Naive thymus-derived CD4-positive, alpha-beta T cell (primary cell): Measurements from ENCODE around the gene GPX6. TPM values are rescaled to one million over a fixed set of nuclear protein-coding genes. Genes with fewer than 3 reads are reported as not detected.

Source experiments
- ATAC-seq: fragments of 150-1000 bp; cut with Tn5 transposase; 2 replicates; pipeline ENCODE4 v1.10.0; 2021; ENCODE audit warnings: mild to moderate bottlenecking, moderate library complexity
- CTCF ChIA-PET: fragments of 350-600 bp; sonication (Branson Sonifier 250); formaldehyde crosslinking; loops from one replicate; lab custom pipeline; 2021; ENCODE audit warnings: antibody characterized with exemption; lab: Charles Lee
- POLR2A ChIA-PET: fragments of 350-600 bp; sonication (Branson Sonifier 250); formaldehyde crosslinking; loops from one replicate; lab custom pipeline; 2021; ENCODE audit warnings: antibody characterized with exemption, inconsistent platforms; lab: Charles Lee
- DNase-seq, 9 donors: peaks; one replicate each; pipeline versions ENCODE4 v3.0.0 to v3.0.0-alpha.2; 2020 to 2022; ENCODE audit warnings: mixed read lengths in 1 of 9
- H3K27ac ChIP-seq: one replicate; pipeline ENCODE4 v1.7.0; 2013; ENCODE audit warnings: mild to moderate bottlenecking, low read depth, low read length, moderate library complexity
- H3K27me3 ChIP-seq, 2 donors: one replicate each; pipeline ENCODE4 v1.7.0; 2013; ENCODE audit warnings: low read length in 2 of 2, mild to moderate bottlenecking in 2 of 2, moderate library complexity in 2 of 2; ENCODE audit not compliant: control insufficient read depth in 2 of 2, insufficient read depth in 2 of 2
- H3K36me3 ChIP-seq, 3 experiments: 1 replicate in 2 of 3; 2 replicates in 1 of 3; pipeline ENCODE4 v1.7.0; 2013; ENCODE audit warnings: low read length in 3 of 3, mild to moderate bottlenecking in 3 of 3, moderate library complexity in 1 of 3; ENCODE audit not compliant: insufficient read depth in 3 of 3, control insufficient read depth in 2 of 3
- H3K4me1 ChIP-seq, 2 donors: one replicate each; pipeline ENCODE4 v1.7.0; 2013; ENCODE audit warnings: low read length in 2 of 2, mild to moderate bottlenecking in 2 of 2, moderate library complexity in 1 of 2; ENCODE audit not compliant: control insufficient read depth in 2 of 2, insufficient read depth in 2 of 2
- H3K4me3 ChIP-seq: 2 replicates; pipeline ENCODE4 v1.7.0; 2013; ENCODE audit warnings: mild to moderate bottlenecking, low read length
- H3K9me3 ChIP-seq, 3 experiments: 1 replicate in 2 of 3; 2 replicates in 1 of 3; pipeline ENCODE4 v1.7.0; 2013; ENCODE audit warnings: low read length in 3 of 3; ENCODE audit not compliant: control insufficient read depth in 2 of 3
- H3K27ac Mint-ChIP-seq, 9 donors: one replicate each; pipeline ENCODE4 v1.8.0; 2020 to 2022; ENCODE audit warnings: mixed read lengths in 9 of 9, mild to moderate bottlenecking in 8 of 9, moderate library complexity in 5 of 9, inconsistent platforms in 2 of 9
- H3K27me3 Mint-ChIP-seq, 5 donors: one replicate each; pipeline ENCODE4 v1.8.0; 2021 to 2022; ENCODE audit warnings: mixed read lengths in 5 of 5, mild to moderate bottlenecking in 1 of 5
- H3K36me3 Mint-ChIP-seq, 5 donors: one replicate each; pipeline ENCODE4 v1.8.0; 2020 to 2022; ENCODE audit warnings: mixed read lengths in 5 of 5, mild to moderate bottlenecking in 3 of 5, inconsistent platforms in 1 of 5
- H3K4me1 Mint-ChIP-seq, 7 donors: one replicate each; pipeline ENCODE4 v1.8.0; 2020 to 2022; ENCODE audit warnings: mixed read lengths in 7 of 7, mild to moderate bottlenecking in 3 of 7, inconsistent platforms in 1 of 7
- H3K4me3 Mint-ChIP-seq, 10 donors: one replicate each; pipeline ENCODE4 v1.8.0; 2020 to 2022; ENCODE audit warnings: mild to moderate bottlenecking in 10 of 10, mixed read lengths in 10 of 10, moderate library complexity in 6 of 10, inconsistent platforms in 2 of 10
- H3K9me3 Mint-ChIP-seq, 11 donors: one replicate each; pipeline ENCODE4 v1.8.0; 2020 to 2022; ENCODE audit warnings: mixed read lengths in 11 of 11, mild to moderate bottlenecking in 4 of 11, inconsistent platforms in 1 of 11, moderate library complexity in 1 of 11
- intact Hi-C, 2 donors: fragments of 100-400 bp; cut with micrococcal nuclease; formaldehyde crosslinking; loops; one replicate each; pipeline ENCODE4 v1.15.1; 2023
- polyA plus RNA-seq, 2 donors: library from polyadenylated mRNA; unstranded; fragments of 300-500 nt; fragmentation: Illumina TruSeq; gene quantifications; one replicate each; pipeline ENCODE4 v1.2.3, GENCODE V29; 2021
- total RNA-seq, 6 experiments: library from RNA in 5 of 6; stranded (reverse) in 5 of 6; gene quantifications; 1 replicate in 5 of 6; 2 replicates in 1 of 6; pipeline ENCODE4 v1.2.3 and lab custom pipeline; 2021 to 2026

Gene GPX6
- total and polyA plus RNA-seq, 7 experiments from 2014 or later: not detected

DNA sequence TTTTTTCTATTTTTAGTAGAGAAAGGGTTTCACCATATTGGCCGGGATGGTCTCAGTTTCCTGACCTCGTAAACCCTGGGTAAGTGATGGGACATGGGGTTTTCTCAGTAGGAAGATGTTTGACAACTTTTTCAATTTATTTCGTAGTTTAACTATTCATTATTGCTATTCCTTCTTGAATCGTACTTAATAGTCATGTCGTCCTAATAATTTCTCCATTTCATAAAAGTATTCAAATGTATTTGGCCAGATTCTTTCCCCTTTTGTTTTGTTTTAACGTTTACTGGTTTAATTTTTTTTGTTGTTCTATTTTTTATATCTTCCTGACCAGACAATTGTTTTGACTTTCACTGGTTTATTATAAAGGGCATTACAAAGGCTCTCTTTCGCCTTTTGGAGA lies 26.4 kb upstream of the GPX6 start:
- no peak overlapping the region for H3K27ac ChIP-seq
- H3K36me3 ChIP-seq: no peaks in the 10 kb centered on the region
- H3K27me3 Mint-ChIP-seq: peaks cover 0 to 85% (median 47%) of the 10 kb centered on the region in 5 donors
- H3K27me3 ChIP-seq: peaks cover 0 to 13% of the 10 kb centered on the region in 2 donors
- peaks cover 0 to 15% of the 10 kb centered on the region in 2 donors for H3K4me1 ChIP-seq
- H3K36me3 Mint-ChIP-seq: peaks cover 0 to 2% (median 0%) of the 10 kb centered on the region in 5 donors
- intact Hi-C loops: loop anchor here (1.0 to 5.0 kb wide), 14 partner anchors 19 to 789 kb away; partner anchors contain the start of genes ZSCAN12 (in 2 of the 2), ZKSCAN4 (in 1 of the 2) and ZSCAN23 (in 1 of the 2)
- ChIA-PET POLR2A (interaction anchor here (1.1 kb wide), 1 partner anchor 44 kb away, joined by 4 read pairs; no protein-coding TSS in a partner anchor), CTCF (interaction anchor here (0.8 to 2.3 kb wide), 3 partner anchors 18 to 47 kb away, joined by 3 to 11 read pairs (median 3); no protein-coding TSS in a partner anchor)
- peak overlapping the region; percentile 79 to 94 (median 88) for H3K4me3 Mint-ChIP-seq
- DNase-seq (no peak), ATAC-seq (no peak)
- H3K4me1 Mint-ChIP-seq: peaks cover 16 to 53% (median 44%) of the 10 kb centered on the region in 7 donors
- H3K4me3 ChIP-seq: peak overlapping the region; percentile 62
- H3K9me3 ChIP-seq: no peaks in the 10 kb centered on the region
- H3K27ac Mint-ChIP-seq: peak overlapping the region in 5 of 9 donors; percentile 26 to 92 (median 89)
- H3K9me3 Mint-ChIP-seq: peaks cover 0 to 42% (median 12%) of the 10 kb centered on the region in 11 donors

DNA sequence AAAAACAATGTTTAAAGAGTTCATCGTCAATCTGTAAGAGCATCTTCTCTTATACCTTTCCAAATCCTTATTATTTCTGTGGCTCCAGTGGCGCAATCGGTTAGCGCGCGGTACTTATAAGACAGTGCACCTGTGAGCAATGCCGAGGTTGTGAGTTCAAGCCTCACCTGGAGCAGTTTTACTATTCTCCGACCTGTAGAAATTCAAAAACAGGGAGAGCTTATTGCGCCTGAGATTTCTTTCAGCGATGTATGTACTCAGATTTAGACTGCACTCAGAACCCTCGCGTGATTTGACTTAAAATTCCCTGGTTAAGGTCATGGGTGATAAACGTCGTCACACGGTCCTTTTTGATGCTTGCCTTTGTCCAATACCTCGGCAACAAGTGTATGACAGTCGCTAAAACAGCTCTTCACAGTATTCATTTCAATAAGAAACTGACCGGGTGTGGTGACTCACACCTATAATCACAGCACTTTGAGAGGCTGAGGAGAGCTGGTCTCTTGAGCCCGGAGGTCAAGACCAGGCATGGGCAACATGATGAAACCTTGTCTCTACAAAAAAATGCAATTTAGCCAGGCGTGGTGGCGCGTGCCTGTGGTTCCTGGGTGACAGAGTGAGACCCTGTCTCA lies 22.0 kb upstream of the GPX6 start:
- intact Hi-C loops: no loop called here
- DNase-seq: peak in 7 of 9 donors; percentile 30 to 74 (median 55)

DNA sequence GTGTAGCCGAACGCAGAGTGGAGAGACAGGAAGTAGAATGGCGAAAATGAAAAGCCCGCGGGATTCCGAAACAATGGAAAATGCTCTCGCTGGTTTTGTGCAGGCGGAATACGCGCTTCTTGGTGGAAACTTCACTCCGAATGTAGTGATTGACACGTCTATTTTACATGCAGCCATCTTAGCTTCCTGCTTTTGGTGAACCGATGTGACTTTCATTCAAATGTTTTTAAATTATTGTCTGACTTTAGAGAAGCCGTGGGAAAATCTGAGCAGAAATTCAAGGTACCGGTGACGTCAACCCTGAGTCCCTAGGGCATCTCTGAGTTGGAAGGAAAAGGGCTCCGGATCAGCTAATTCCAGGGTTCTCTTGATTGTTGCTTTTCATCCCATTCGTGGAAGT lies 21.5 kb upstream of the GPX6 start:
- Histone ChIP-seq H3K4me3 (peak overlapping the region; percentile 28), H3K9me3 (no peaks in the 10 kb centered on the region), H3K36me3 (no peaks in the 10 kb centered on the region), H3K27ac (no peak overlapping the region), H3K27me3 (peaks cover 0 to 5% of the 10 kb centered on the region in 2 donors), H3K4me1 (peaks cover 0 to 6% of the 10 kb centered on the region in 2 donors)
- H3K9me3 Mint-ChIP-seq: peaks cover 0 to 32% (median 12%) of the 10 kb centered on the region in 11 donors
- H3K27me3 Mint-ChIP-seq: peaks cover 0 to 75% (median 40%) of the 10 kb centered on the region in 5 donors
- no peak for ATAC-seq
- ChIA-PET POLR2A (no interaction called here), CTCF (interaction anchor here (0.8 kb wide), 1 partner anchor 27 kb away, joined by 3 read pairs; no protein-coding TSS in a partner anchor)
- H3K4me1 Mint-ChIP-seq: peaks cover 4 to 28% (median 21%) of the 10 kb centered on the region in 7 donors
- peak in 4 of 9 donors; percentile 17 to 46 (median 34) for DNase-seq
- intact Hi-C loops: no loop called here
- peak overlapping the region; percentile 41 to 82 (median 79) for H3K4me3 Mint-ChIP-seq
- peak overlapping the region in 8 of 9 donors; percentile 23 to 92 (median 68) for H3K27ac Mint-ChIP-seq
- no peaks in the 10 kb centered on the region for H3K36me3 Mint-ChIP-seq

More for the DNA sequence above, 22.0 kb upstream of the GPX6 start:
- POLR2A ChIA-PET: no interaction called here
- H3K4me1 Mint-ChIP-seq: peaks cover 8 to 34% (median 27%) of the 10 kb centered on the region in 7 donors
- peak; percentile 71 for ATAC-seq
- H3K36me3 Mint-ChIP-seq: no peaks in the 10 kb centered on the region
- H3K27me3 Mint-ChIP-seq: peaks cover 0 to 79% (median 46%) of the 10 kb centered on the region in 5 donors
- CTCF ChIA-PET: interaction anchor here (0.8 kb wide), 1 partner anchor 28 kb away, joined by 3 read pairs; no protein-coding TSS in a partner anchor
- no peaks in the 10 kb centered on the region for H3K9me3 ChIP-seq
- H3K4me1 ChIP-seq: peaks cover 0 to 6% of the 10 kb centered on the region in 2 donors
- H3K36me3 ChIP-seq: no peaks in the 10 kb centered on the region
- peak overlapping the region in 7 of 9 donors; percentile 23 to 92 (median 71) for H3K27ac Mint-ChIP-seq
- peak overlapping the region in 9 of 10 donors; percentile 74 to 82 (median 80) for H3K4me3 Mint-ChIP-seq
- peaks cover 0 to 5% of the 10 kb centered on the region in 2 donors for H3K27me3 ChIP-seq
- H3K27ac ChIP-seq: no peak overlapping the region
- peak overlapping the region; percentile 28 for H3K4me3 ChIP-seq
- peaks cover 0 to 37% (median 12%) of the 10 kb centered on the region in 11 donors for H3K9me3 Mint-ChIP-seq

DNA sequence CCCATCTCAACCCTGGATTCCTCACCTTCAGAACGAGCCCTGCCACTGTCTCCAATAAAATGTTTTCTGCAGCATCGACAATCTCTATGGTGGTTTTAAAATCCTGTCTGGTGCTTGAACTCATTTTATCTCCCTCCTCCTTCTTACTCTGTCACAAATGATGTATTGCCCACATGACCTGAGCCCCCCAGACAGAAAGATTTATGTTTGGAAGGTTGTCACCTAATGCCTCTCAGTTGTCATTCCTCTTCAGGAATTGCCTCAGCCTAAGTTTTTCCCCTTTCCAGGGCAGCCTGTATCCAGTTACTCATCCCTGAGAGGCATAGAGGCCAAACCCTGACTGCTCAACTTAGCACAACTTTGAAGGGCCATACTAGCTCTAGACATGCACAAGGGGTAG lies 19.3 kb upstream of the GPX6 start:
- CTCF ChIA-PET: no interaction called here
- intact Hi-C loops: no loop called here
- H3K27me3 Mint-ChIP-seq: peaks cover 0 to 73% (median 48%) of the 10 kb centered on the region in 5 donors

DNA sequence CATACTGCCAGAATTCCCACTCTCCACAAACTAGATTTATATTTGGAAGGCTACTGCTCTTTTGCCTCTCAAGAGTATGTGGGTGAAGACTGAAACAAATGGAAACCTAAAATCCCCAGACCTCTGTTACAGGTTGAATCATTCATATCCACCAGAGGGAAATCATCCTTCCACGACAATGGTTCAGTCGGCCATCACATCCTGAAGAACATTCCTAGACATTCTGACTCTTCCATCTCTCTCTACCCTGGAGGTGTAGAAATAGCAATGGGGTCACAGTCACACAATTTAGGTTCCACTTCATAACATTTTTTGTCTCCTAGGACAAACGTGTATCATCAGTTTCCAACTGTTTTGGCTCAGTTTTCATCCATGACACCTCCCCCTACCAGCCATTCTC lies 18.7 kb upstream of the GPX6 start:
- DNase-seq (no peak), ATAC-seq (no peak)
- intact Hi-C loops: no loop called here
- Mint-ChIP-seq H3K27ac (no peak overlapping the region), H3K4me1 (peaks cover 4 to 26% (median 18%) of the 10 kb centered on the region in 7 donors), H3K4me3 (no peak overlapping the region), H3K36me3 (no peaks in the 10 kb centered on the region), H3K9me3 (peaks cover 0 to 13% (median 0%) of the 10 kb centered on the region in 11 donors), H3K27me3 (peaks cover 0 to 71% (median 49%) of the 10 kb centered on the region in 5 donors)
- no peaks in the 10 kb centered on the region for H3K9me3 ChIP-seq
- H3K27me3 ChIP-seq: peaks cover 0 to 5% of the 10 kb centered on the region in 2 donors
- no peak overlapping the region for H3K27ac ChIP-seq
- POLR2A ChIA-PET: no interaction called here
- H3K4me3 ChIP-seq: no peak overlapping the region
- no peaks in the 10 kb centered on the region for H3K36me3 ChIP-seq
- CTCF ChIA-PET: no interaction called here
- H3K4me1 ChIP-seq: peaks cover 0 to 6% of the 10 kb centered on the region in 2 donors

More for the DNA sequence above, 19.3 kb upstream of the GPX6 start:
- H3K9me3 Mint-ChIP-seq: peaks cover 0 to 13% (median 0%) of the 10 kb centered on the region in 11 donors
- H3K27me3 ChIP-seq: peaks cover 0 to 5% of the 10 kb centered on the region in 2 donors
- no peak for ATAC-seq
- H3K36me3 Mint-ChIP-seq: no peaks in the 10 kb centered on the region
- H3K4me1 Mint-ChIP-seq: peaks cover 4 to 27% (median 18%) of the 10 kb centered on the region in 7 donors
- H3K27ac ChIP-seq: no peak overlapping the region
- H3K27ac Mint-ChIP-seq: no peak overlapping the region
- H3K4me3 ChIP-seq: no peak overlapping the region
- H3K4me3 Mint-ChIP-seq: no peak overlapping the region
- no peaks in the 10 kb centered on the region for H3K9me3 ChIP-seq
- H3K4me1 ChIP-seq: peaks cover 0 to 6% of the 10 kb centered on the region in 2 donors
- POLR2A ChIA-PET: no interaction called here
- DNase-seq: no peak
- H3K36me3 ChIP-seq: no peaks in the 10 kb centered on the region

DNA sequence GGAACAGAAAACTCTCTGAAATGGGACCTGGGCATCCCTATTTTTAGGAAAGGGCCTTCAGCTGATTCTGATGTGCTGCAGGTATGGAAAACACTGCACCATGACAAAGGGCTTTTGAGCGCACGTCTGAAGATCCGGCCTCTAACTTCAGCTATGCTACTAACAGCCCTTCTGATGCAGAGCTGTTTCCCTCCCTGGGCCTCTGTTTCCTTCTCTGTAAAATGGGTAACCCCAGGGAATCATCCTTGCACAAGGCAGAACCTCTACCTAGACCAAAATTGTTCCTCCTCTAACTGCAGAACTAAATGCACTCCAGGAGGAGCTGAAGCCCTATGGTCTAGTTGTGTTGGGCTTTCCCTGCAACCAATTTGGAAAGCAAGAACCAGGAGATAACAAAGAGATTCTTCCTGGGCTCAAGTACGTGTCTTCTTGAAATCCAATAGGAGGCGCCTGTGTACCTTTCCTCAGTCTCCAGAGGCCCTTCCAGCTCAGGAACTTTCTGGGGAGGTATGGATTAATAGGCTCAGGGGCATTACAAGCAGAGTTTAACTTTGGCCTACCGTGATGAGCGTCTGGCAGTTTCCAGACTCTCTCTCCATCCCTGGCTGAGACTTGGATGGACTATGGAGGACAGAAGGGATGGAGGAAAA lies 16.0 kb upstream of the GPX6 start:
- no peak overlapping the region for H3K27ac Mint-ChIP-seq
- H3K4me3 Mint-ChIP-seq: no peak overlapping the region
- no peaks in the 10 kb centered on the region for H3K36me3 Mint-ChIP-seq
- peaks cover 0 to 5% (median 0%) of the 10 kb centered on the region in 7 donors for H3K4me1 Mint-ChIP-seq
- Histone ChIP-seq H3K27me3 (no peaks in the 10 kb centered on the region), H3K27ac (no peak overlapping the region), H3K4me3 (no peak overlapping the region), H3K36me3 (no peaks in the 10 kb centered on the region), H3K9me3 (no peaks in the 10 kb centered on the region), H3K4me1 (no peaks in the 10 kb centered on the region)
- DNase-seq: no peak
- CTCF ChIA-PET: interaction anchor here (1.4 kb wide), 1 partner anchor 12 kb away, joined by 3 read pairs; no protein-coding TSS in a partner anchor
- H3K9me3 Mint-ChIP-seq: peaks cover 0 to 2% (median 0%) of the 10 kb centered on the region in 11 donors
- intact Hi-C loops: no loop called here
- POLR2A ChIA-PET: no interaction called here
- ATAC-seq: no peak
- peaks cover 0 to 64% (median 51%) of the 10 kb centered on the region in 5 donors for H3K27me3 Mint-ChIP-seq
